KOPT-K1 (cell line): ENCODE data around the gene EFTUD2.

ENCODE experiments used
- H3K27ac ChIP-seq: fragments of 200-600 bp; sonication (generic); 2 replicates; pipeline ENCODE4 v1.5.1; 2016; ENCODE audit warnings: antibody characterized with exemption, mild to moderate bottlenecking, low read depth, low read length; ENCODE audit not compliant: poor library complexity, severe bottlenecking
- H3K36me3 ChIP-seq: fragments of 200-600 bp; sonication (generic); 2 replicates; pipeline ENCODE4 v1.5.1; 2017; ENCODE audit warnings: antibody characterized with exemption, mild to moderate bottlenecking, low read length, moderate library complexity; ENCODE audit not compliant: insufficient read depth
- H3K9me3 ChIP-seq: fragments of 200-600 bp; sonication (generic); 2 replicates; pipeline ENCODE4 v1.5.1; 2017; ENCODE audit warnings: antibody characterized with exemption, low read length, mild to moderate bottlenecking; ENCODE audit not compliant: insufficient read depth, poor library complexity, severe bottlenecking

The EFTUD2 gene

DNA sequence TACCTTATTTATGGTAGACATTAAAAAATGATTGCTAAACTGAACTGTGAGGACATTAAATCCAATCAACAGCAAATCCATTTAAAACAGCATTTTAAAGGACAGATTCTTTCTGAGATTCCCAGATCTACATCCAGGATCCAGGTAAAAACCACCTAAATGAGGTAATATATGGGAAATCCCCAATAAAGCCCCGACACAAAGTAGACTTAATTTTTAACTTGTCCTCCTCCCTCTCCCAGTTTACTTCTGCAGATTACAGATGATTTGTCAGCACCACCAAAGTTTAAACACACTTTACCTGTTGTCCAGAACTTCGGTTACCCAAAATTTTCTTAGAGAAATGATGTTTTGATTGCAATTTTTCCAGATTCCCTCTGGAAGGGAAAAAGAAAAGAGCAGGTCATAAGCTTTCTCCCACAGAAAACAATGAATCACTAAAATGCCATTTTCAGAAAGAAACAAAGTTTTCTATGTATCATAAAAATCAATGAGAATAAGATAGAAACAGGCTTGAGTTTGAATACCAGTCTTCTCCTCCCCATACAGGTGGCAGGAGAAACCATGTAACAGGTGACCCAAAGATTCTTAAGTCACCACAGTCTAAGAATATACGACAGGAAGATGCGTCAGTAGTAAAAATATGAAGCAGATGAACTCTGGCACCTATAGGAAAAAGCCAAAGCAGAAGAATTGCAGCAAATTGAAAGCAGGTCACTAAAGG is 92.0 kb downstream of the EFTUD2 start:
- H3K27ac ChIP-seq, result no peak overlapping the region
- no peaks in the 10 kb centered on the region for H3K9me3 ChIP-seq
- H3K36me3 ChIP-seq, result peaks cover 42% of the 10 kb centered on the region

DNA sequence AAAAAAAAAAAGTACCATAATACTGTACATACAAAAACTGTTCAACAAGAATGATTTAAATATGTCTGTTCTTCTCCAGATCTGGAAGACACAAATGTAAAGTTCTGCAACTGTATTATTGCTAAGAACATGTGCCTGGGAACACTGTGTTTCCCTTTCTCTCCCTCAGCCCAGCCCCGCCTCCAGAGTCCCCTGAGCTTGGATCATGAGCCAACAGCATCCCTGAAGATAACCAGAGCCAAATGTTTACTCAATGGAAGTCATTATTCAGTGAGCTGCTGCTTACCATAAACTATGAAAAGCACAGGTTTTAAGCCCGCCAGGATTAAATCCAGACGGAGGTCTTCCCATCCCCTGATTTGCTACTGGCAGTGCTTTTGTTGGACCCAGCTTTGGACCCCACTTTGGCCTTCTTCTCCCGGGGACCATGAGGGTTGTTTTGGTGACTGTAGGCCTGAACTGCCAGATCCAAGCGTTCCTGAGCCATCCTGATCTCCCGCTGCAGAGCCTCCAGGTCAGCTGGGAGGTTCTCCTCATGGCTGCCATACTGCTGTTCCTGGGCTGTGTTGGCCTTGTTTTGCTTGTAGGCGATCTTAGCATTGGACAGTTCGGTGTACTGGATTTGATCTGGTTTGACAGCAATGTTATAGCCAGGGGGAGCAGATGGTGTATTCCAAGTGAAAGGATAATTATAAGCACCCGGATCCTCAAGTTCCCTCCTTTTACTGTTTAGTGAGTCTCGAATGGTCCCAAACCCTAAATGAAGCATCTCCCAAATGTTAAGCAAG is 94.7 kb downstream of the EFTUD2 start:
- no peaks in the 10 kb centered on the region for H3K9me3 ChIP-seq
- H3K36me3 ChIP-seq, result peaks cover 65% of the 10 kb centered on the region
- no peak overlapping the region for H3K27ac ChIP-seq

DNA sequence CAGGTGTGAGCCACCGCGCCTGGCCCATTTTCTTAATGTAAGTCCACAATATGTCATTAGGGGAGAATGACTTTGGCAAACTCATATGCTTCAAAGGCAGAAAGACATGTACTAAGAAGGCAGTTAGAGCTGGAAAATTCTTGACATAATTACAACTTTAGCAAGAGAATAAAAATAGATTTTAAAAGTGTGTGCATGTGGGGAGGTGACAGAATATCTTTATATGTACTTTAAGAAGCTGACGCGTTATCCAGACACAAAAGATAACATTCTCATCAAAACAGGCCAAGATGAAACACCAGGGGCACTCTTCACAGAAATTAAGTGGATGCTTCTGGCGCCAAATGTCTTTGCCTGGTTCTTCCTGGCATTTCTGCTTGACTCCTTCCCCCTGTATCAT is 97.4 kb downstream of the EFTUD2 start:
- H3K9me3 ChIP-seq, result no peaks in the 10 kb centered on the region
- H3K27ac ChIP-seq, result no peak overlapping the region
- peaks cover 72% of the 10 kb centered on the region for H3K36me3 ChIP-seq
